Right lobe of liver (tissue), 4 donors: ENCODE data around the gene KCNMA1.
A peak's percentile ranks its signal among the peaks of the same experiment; 100 is the strongest.

Experiments
- CTCF ChIP-seq, 4 donors: fragments of 200-600 bp in 3 of 4; fragments of 450-650 bp in 1 of 4; IDR thresholded peaks; one replicate each; pipeline versions ENCODE4 v1.5.1 to v1.8.0; 2016 to 2022; ENCODE audit warnings: antibody characterized with exemption in 4 of 4, mild to moderate bottlenecking in 2 of 4
- POLR2A ChIP-seq: fragments of 450-650 bp; IDR thresholded peaks from one replicate; pipeline ENCODE4 v1.6.1; 2017; ENCODE audit warnings: antibody characterized with exemption, mild to moderate bottlenecking
- donor health status: DM: no; HTN: no; CAD: no.
- donor health status: DM: no; HTN: no; CAD: no.
- donor health status: DM: no; HTN: yes; CAD: no.

GRCh38 chr10:77637532-77638320 is at the start of gene KCNMA1:
- TF ChIP-seq CTCF (IDR thresholded peaks at IDR 0.05) (no peak), POLR2A (peak; percentile 30)
